Measurements from ENCODE around the gene FBXO31. TPM values are rescaled to one million over a fixed set of nuclear protein-coding genes. Genes with fewer than 3 reads are reported as not detected.

Gene FBXO31
- total and polyA plus RNA-seq, 9 of the 15 experiments (the other 6 are each of a cell fraction or from before 2014, with no cell fraction given): 0.18 to 33.3 (median 10.9) TPM

DNA sequence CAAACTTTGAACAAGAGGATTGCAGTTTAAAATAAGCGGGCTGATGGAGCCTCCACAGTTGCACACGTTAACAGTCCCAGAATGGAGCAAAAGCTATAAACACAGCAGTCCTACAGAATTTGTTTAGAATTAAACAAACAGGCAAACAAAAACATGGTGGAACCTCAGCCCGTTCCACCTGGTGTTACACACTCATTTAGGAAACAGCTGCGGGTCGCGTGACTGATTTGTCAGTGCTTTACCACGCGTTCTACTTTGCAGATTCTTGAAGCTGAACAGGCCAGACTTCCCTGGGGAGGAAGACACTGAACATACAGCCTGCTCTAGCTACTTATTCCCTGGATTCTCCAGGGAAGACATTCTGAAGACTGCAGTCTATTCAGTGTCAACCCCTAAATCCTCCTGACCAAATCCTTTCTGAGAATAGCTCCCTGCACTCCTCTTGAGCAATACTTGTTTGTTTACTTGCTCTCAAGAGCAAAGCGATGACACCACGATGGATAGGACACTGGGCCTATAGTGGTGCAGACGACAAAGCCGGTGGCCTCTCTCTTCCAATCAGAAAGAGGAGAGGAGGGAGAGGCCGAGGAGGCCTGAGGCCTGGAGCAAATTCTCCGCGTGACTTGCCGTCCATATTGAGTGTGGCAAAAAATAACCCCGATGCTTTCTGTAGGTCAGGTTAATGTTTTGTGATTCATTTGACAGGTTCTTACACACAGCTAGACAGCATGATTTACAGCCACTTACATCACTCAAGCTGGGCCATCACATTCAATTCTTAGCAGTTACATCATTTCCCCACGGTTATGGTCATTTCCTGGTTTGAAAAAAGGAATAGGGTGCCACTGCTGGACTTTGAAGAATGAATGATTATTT, 4.6 kb upstream of the FBXO31 start (continued):
- TF ChIP-seq ZFP30 (CRISPR knock-in tag; IDR thresholded peaks at IDR 0.05; ENCODE audit: borderline replicate concordance): no peak
- TF ChIP-seq CHCHD3 (CRISPR knock-in tag; IDR thresholded peaks at IDR 0.05): no peak
- TF ChIP-seq ZNF780A (CRISPR knock-in tag; IDR thresholded peaks at IDR 0.05): no peak
- TF ChIP-seq, protein P1, sequence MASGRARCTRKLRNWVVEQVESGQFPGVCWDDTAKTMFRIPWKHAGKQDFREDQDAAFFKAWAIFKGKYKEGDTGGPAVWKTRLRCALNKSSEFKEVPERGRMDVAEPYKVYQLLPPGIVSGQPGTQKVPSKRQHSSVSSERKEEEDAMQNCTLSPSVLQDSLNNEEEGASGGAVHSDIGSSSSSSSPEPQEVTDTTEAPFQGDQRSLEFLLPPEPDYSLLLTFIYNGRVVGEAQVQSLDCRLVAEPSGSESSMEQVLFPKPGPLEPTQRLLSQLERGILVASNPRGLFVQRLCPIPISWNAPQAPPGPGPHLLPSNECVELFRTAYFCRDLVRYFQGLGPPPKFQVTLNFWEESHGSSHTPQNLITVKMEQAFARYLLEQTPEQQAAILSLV (tag; IDR thresholded peaks at IDR 0.05): peak; percentile 89
- TF ChIP-seq, protein P2, sequence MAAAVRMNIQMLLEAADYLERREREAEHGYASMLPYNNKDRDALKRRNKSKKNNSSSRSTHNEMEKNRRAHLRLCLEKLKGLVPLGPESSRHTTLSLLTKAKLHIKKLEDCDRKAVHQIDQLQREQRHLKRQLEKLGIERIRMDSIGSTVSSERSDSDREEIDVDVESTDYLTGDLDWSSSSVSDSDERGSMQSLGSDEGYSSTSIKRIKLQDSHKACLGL (CRISPR knock-in tag; IDR thresholded peaks at IDR 0.05; ENCODE audit: borderline replicate concordance, poor library complexity, severe bottlenecking): peak; percentile 41
- TF ChIP-seq CCNT2 (IDR thresholded peaks at IDR 0.05; ENCODE audit: borderline replicate concordance, extremely low read depth, insufficient read length, low read depth, low read length): no peak
- TF ChIP-seq, protein P3, sequence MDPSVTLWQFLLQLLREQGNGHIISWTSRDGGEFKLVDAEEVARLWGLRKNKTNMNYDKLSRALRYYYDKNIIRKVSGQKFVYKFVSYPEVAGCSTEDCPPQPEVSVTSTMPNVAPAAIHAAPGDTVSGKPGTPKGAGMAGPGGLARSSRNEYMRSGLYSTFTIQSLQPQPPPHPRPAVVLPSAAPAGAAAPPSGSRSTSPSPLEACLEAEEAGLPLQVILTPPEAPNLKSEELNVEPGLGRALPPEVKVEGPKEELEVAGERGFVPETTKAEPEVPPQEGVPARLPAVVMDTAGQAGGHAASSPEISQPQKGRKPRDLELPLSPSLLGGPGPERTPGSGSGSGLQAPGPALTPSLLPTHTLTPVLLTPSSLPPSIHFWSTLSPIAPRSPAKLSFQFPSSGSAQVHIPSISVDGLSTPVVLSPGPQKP (CRISPR knock-in tag; IDR thresholded peaks at IDR 0.05): no peak
- TF ChIP-seq FOSL1 (tag; conservative IDR thresholded peaks at IDR 0.05): peak; percentile 93
- no peak for TF ChIP-seq MCM7 (IDR thresholded peaks at IDR 0.05)
- TF ChIP-seq ZNF764 (CRISPR knock-in tag; IDR thresholded peaks at IDR 0.05; ENCODE audit: low read depth): no peak
- TF ChIP-seq FOXP1 (CRISPR knock-in tag; IDR thresholded peaks at IDR 0.05): peak; percentile 99
- TF ChIP-seq ELF1 (tag; IDR thresholded peaks at IDR 0.05): peak; percentile 95
- no peak for TF ChIP-seq STAG1 (CRISPR knock-in tag; IDR thresholded peaks at IDR 0.05; ENCODE audit: borderline replicate concordance)
- TF ChIP-seq, protein P4, sequence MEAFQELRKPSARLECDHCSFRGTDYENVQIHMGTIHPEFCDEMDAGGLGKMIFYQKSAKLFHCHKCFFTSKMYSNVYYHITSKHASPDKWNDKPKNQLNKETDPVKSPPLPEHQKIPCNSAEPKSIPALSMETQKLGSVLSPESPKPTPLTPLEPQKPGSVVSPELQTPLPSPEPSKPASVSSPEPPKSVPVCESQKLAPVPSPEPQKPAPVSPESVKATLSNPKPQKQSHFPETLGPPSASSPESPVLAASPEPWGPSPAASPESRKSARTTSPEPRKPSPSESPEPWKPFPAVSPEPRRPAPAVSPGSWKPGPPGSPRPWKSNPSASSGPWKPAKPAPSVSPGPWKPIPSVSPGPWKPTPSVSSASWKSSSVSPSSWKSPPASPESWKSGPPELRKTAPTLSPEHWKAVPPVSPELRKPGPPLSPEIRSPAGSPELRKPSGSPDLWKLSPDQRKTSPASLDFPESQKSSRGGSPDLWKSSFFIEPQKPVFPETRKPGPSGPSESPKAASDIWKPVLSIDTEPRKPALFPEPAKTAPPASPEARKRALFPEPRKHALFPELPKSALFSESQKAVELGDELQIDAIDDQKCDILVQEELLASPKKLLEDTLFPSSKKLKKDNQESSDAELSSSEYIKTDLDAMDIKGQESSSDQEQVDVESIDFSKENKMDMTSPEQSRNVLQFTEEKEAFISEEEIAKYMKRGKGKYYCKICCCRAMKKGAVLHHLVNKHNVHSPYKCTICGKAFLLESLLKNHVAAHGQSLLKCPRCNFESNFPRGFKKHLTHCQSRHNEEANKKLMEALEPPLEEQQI (IDR thresholded peaks at IDR 0.05): no peak
- no peak for TF ChIP-seq PHF20 (IDR thresholded peaks at IDR 0.05; ENCODE audit: partially characterized antibody)
- TF ChIP-seq ZNF224 (CRISPR knock-in tag; IDR thresholded peaks at IDR 0.05): no peak
- TF ChIP-seq CREBBP (IDR thresholded peaks at IDR 0.05; ENCODE audit: low read depth, low read length): no peak
- TF ChIP-seq ZNF77 (CRISPR knock-in tag; IDR thresholded peaks at IDR 0.05): no peak
- peak; percentile 44; the same call in 1 of the 2 replicates for TF ChIP-seq GABPB1 (CRISPR knock-in tag; IDR thresholded peaks at IDR 0.05)
- no peak for TF ChIP-seq ARHGAP35 (IDR thresholded peaks at IDR 0.05; ENCODE audit: partially characterized antibody)
- TF ChIP-seq ZFX (CRISPR knock-in tag; IDR thresholded peaks at IDR 0.05): peak; percentile 88
- no peak for TF ChIP-seq XRCC4 (IDR thresholded peaks at IDR 0.05; ENCODE audit: extremely low read depth, insufficient read depth, insufficient read length)

Data from K562 (cell line).